Gastroesophageal sphincter (tissue), 3 donors: ENCODE data around the gene SULT1C4.

Experiments
- EP300 ChIP-seq: sonication (generic); formaldehyde crosslinking; IDR thresholded peaks from one replicate; pipeline ENCODE4 v1.6.1; 2017; ENCODE audit warnings: antibody characterized with exemption, mild to moderate bottlenecking
- POLR2A ChIP-seq, 2 donors: fragments of 450-650 bp; IDR thresholded peaks; one replicate each; pipeline ENCODE4 v1.6.1; 2017; ENCODE audit warnings: antibody characterized with exemption in 2 of 2, mild to moderate bottlenecking in 2 of 2, moderate library complexity in 1 of 2
- POLR2AphosphoS5 ChIP-seq: sonication (generic); formaldehyde crosslinking; IDR thresholded peaks from one replicate; pipeline ENCODE4 v1.6.1; 2017; ENCODE audit warnings: antibody characterized with exemption
- TF ChIP-seq, protein P1 (sequence below), 4 experiments: fragments of 200-600 bp in 2 of 4; fragments of 450-650 bp in 2 of 4; sonication (generic) in 1 of 4; IDR thresholded peaks; one replicate each; pipeline ENCODE4 v1.5.1; 2017 to 2019; ENCODE audit warnings: antibody characterized with exemption in 4 of 4, mild to moderate bottlenecking in 2 of 4, moderate library complexity in 2 of 4

- TF ChIP-seq, protein P1, sequence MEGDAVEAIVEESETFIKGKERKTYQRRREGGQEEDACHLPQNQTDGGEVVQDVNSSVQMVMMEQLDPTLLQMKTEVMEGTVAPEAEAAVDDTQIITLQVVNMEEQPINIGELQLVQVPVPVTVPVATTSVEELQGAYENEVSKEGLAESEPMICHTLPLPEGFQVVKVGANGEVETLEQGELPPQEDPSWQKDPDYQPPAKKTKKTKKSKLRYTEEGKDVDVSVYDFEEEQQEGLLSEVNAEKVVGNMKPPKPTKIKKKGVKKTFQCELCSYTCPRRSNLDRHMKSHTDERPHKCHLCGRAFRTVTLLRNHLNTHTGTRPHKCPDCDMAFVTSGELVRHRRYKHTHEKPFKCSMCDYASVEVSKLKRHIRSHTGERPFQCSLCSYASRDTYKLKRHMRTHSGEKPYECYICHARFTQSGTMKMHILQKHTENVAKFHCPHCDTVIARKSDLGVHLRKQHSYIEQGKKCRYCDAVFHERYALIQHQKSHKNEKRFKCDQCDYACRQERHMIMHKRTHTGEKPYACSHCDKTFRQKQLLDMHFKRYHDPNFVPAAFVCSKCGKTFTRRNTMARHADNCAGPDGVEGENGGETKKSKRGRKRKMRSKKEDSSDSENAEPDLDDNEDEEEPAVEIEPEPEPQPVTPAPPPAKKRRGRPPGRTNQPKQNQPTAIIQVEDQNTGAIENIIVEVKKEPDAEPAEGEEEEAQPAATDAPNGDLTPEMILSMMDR (IDR thresholded peaks at IDR 0.05), result no peak
- TF ChIP-seq POLR2AphosphoS5, result no peak
- TF ChIP-seq EP300, result no peak
- no peak for TF ChIP-seq POLR2A (IDR thresholded peaks at IDR 0.05)
Measured at GRCh38 chr2:108363024-108363907, 14.5 kb upstream of the SULT1C4 start.
